CD1c-positive myeloid dendritic cell (primary cell): ENCODE results near the gene MICU1.

Experiments used
- DNase-seq: peaks from one replicate; pipeline ENCODE4 v3.0.0-alpha.2; 2016; ENCODE audit errors: extremely low spot score

MICU1 gene

DNA sequence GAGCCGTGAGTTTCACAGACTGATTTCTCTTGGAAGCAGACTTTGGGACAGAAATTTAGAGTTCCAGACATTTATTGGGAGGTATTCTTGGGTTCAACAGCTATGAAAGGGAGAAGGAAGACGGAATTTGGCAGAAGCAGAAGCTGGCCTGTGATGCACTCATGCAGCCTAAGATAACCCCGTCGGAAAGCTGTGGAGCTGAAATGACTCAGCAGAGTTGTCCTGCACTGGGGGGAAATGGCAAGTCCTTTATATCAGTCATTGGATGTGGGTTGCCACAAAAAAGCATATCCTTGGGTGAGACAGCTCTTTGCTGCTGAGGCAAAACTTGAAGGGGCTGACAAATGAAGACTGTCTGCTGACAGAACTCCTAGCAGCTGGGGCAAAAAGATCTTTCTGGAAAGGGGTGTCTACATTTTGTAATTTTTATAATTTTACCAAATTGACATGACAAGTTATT, 11.5 kb upstream of the MICU1 start:
- DNase-seq = peak; percentile 88

DNA sequence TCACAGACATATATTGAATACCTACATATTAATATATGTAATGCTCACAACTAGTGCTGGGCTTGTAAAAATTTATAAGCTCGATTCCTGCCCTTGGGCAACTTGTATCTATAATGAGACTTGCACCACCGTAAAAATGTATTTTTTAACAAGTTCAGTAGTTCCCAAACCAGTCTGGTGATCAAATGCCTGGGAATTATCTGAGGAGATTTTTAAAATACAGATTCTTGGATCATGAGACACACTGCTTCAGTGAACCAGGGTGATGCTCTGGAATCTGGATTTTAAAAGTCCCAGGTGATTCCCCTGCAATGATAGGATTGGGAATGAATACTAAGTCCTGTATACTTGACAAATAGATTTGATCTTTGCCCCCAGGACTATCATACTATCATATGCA, 4.3 kb upstream of the MICU1 start:
- DNase-seq = no peak

DNA sequence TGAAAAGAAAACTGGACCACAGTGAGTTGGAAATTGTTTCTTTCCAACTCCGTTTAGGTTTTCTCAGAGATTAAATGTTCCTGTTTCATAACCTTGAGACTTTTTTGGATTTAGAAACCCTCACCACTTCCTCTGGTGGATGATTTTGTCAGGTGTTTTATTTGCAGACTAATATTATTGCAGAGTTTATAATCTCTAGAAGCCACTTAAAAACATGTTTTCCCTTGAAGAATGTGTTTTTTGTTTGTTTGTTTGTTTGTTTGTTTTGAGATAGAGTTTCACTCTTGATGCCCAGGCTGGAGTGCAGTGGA, 520 bp upstream of the MICU1 start:
- no peak for DNase-seq

DNA sequence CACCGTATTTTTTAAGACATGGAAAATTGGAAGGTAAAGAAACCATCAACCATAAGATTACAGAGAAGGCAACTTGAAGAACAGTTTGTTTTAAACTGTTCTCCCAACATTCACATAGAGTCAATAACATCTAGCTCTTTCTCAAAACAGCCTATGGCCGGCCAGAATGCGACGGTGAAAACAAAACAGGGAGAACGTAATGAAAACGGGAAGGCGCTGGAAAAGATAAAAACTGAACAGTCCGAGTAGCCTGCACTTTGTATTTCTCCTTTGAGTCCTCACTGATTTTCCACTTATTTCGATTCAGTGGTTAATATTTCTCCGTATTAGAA, 637 bp downstream of the MICU1 start:
- DNase-seq = peak; percentile 40

DNA sequence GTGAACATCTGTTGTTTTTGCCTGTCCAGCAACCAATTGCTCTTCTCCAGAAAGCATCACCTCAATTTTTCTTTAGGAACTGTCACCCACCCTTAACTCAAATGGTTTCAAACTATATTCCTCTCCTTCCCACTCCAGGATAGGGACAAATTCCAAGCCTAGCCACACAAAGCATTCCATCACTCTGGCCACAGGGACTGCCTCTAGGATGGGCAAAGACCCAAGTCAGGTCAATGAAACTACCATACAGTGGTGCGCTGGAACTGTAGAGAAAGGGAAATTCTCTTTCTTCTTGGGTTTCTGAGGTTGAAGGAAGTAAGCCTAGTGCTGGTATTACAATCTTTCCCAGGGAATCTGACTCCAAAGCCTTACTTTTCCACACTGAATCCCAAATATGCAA, 3.6 kb downstream of the MICU1 start:
- no peak for DNase-seq

DNA sequence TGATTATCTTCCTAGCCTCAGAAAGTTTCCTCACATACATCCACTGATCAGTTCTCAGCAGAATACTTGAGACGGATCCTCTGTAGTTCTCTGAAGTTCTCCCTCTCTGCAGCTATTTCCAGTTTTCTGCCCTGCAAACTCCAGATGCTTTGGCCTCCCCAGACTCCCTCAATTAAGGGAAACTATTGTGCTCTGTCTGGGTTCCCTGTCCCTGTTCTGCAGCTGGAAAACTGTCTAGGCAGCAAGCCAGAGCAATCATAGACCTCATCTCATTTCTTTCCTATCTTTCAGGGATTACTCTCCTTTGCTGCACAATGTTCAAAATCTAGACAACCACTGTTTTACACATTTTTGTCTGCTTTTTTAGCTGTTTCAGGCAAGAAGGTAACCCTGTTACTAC, 9.2 kb downstream of the MICU1 start:
- DNase-seq = no peak

DNA sequence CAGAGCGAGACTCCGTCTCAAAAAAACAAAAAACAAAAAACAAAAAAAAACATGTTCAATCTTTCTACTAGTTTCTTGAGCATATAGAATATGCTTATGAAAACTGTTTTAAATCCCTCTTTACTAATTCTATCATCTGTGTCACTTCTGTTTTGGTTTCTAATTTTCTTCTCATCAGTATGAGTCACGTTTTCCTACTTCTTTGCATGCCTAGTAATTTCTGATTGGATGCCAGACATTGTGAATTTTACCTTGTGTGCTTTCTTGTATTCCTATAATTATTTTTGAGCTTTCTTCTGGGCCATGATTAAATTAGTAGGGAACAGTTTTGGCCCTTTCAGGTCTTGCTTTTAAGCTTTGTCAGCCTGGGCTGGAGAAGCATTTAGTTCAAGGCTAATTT, 9.9 kb downstream of the MICU1 start:
- no peak for DNase-seq

DNA sequence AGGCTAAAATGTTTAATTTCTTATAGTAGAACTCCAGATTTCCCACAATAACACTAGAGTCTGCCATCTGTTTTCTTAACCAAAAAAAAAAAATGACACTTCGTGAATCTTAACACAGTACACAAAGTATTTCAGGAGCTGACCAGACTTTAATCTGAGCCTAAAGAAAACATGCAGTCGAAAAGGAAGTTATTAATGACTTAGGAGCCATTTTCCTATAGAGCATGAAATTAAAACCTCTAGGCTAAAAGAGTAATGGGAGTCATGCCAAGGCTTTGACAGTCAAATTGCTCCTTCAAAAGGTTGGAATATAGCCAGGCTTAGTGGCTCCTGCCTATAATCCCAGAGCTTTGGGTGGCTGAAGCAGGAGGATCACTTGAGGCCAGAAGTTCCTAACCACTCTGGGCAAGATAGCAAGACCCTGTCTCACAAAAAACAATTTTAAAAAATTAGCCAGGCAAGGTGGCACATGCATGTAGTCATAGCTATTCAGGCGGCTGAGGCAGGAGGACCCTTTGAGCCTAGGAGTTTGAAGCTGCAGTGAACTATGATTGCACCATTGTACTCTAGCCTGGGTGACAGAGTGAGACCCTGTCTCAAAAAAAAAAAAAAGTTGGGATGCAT, 13.6 kb downstream of the MICU1 start:
- DNase-seq = no peak

DNA sequence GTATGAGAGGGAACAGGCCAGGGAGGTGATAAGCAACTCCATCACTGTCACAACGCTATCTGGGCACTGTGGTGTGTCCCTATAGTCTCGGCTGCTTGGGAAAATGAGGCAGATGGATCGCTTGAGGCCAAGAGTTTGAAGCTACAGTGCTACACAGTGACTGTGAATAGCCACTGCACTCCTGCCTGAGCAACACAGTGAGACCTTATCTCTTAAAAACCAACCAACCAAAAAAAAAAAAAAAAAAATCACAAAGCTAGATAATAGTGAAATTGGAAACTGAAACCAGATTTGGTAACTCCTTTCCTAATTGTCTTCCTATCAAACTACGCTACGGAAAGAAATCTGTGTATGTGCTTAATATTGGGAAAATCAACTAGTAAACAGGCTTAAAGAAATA, 14.1 kb downstream of the MICU1 start:
- DNase-seq = no peak

DNA sequence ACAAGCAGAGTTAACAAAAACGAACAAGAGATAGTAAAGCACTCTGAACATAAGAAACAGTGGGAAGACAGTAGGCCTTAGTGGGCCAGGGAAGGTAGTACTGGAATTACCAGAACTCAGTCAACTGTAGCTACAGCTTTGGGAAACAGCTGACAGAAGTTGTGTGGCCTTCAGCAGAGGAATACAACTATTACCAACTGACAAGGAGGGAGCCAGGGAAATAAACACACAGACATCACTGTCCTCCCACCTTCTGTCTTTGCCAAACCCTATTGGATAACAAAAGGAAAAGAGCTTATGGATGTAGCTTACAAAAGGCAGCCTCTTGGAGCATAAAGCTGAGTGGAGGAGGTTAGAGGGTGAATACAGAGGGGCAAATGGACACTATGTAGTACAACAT, 15.4 kb downstream of the MICU1 start:
- no peak for DNase-seq

DNA sequence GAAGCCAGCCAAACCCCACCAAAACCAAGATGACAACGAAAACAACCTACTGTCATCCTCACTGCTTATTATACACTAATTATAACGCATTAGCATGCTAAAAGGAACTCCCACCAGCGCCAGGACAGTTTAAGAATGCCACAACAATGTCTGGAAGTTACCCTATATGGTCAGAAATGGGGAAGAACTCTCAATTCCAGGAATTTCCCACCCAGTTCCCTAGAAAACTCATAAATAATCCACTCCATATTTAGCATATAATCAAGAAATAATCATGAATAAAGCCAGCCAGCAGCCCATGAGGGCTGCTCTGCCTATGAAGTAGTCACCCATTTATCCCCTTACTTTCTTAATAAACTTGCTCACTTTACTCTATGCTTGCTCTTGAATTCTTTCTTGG, 20.8 kb downstream of the MICU1 start:
- peak; percentile 51 for DNase-seq

DNA sequence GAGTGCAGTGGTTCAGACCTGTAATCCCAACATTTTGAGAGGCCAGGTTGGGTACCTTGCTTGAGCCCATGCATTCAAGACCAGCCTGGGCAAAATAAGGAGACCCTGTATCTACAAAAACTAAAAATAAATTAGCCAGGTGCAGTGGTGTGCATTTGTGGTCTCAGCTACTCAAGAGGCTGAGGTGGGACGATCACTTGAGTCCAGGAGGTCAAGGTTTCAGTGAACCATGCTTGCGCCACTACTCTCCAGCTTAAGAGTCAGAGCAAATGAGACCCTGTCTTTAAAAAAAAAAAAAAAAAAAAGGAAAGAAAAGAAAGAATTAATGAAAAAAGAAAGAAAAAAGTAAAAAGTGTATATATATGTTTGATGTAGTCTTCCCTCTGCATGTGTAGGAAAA, 24.7 kb downstream of the MICU1 start:
- DNase-seq = no peak

DNA sequence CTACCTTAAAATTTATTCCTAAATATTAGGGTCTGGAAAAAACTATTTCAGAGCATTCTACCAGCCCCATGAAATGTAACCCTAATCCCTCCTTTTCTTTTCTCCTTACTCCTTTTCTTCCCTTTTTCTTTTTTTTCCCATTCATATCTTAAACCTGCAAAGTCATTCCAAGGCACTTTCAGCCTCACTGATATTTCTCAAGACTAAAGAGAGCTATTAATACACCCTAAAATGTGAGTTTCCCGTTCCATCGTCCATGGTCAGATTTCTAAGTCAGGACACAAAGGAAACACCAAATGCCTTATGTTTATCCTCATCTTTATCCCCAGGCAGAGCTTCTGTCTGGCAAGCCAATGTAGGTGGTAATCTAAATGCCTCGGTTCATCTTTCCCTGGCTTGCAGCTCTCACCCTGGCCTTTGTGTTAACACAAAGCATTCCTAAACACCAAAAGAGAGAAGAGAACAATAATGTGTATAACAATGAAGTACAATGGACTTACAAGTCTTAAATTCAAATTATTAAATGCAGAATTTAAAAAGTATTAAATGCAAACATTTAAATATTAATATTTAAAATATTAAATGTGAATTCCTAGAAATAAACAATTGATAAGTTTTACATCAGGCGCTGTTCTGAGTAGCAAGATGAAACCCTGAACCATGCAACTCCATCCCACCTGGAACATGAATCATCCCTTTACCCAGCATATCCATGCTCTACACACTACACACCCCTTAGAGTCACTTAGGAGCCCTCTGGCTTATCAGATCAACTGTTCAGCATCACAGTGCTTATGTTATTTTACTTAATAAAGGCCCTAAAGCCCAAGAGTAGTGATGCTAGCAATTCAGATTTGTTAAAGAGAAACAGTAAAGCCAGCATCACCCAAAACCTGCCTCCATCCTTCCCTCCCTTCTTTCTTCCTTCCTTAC, 26.8 kb downstream of the MICU1 start:
- DNase-seq = no peak

DNA sequence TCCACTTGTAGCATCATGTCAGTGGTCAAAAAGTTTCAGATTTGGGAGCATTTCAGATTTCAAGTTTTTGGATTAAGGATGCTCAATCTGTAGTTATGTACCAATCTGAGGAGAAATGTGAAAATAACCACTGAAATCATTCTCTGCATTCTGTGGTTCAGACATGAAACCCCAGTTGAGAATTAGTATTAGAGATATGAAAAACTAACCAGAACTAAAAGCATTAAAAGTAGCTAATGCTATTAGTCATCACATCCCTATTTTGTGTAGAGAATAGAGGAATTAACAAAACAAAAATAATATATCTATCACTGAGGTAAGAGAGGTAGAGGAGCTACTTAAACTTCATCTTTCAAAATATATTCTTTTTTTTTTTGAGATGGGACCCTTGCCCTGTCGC, 28.0 kb downstream of the MICU1 start:
- peak; percentile 54 for DNase-seq

DNA sequence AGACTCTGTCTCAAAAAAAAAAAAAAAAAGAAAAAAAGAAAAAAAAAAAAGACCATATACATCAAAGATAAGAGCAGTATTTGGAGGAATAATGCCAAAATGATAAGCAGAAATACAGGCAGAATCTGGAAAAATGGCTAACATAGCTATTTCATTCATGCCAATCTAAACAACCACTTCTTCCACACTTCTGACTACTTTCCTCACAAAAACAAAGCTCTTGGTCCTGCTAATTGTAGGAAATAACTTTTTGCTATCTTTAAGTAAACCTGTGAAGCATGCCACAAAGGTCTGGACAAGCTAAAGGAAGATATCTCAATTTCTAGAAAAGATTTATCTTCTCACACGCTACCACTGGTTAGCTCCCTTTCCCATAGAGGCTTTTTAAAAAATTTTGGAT, 30.4 kb downstream of the MICU1 start:
- DNase-seq = no peak

DNA sequence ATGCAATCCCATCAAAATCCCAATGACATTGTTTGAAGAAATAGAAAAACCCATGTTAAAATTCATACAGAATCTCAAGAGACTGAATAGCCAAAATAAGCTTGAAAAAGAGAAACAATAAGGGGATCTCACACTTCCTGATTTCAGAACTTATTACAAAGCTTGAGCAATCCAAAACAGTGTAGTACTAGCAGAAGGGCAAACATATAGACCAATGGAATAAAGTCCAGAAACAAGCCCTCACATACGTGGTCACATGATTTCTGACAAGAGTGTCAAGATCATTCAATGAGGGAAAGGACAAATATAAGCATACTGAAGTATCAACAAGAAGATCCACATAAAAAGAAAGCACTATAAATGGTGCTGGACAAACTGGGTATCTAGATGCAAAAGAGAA, 31.9 kb downstream of the MICU1 start:
- DNase-seq = peak; percentile 61

DNA sequence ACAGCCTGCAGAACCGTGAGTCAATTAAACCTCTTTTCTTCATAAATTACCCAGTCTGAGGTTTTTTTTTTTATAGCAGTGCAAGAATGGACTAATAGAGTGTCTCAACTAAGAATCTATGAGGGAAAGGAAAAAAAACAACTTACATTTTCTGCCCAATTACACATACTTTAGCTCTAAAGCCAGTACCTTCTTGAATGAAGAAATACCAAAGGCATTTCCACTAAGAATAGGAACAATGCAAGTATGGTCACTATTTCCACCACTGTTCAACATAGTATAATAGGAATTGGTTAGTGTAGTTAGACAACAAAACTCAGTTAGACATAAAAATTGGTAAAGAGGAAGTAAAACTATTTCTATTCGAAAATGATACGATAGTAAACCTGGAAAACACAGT, 37.6 kb downstream of the MICU1 start:
- no peak for DNase-seq

DNA sequence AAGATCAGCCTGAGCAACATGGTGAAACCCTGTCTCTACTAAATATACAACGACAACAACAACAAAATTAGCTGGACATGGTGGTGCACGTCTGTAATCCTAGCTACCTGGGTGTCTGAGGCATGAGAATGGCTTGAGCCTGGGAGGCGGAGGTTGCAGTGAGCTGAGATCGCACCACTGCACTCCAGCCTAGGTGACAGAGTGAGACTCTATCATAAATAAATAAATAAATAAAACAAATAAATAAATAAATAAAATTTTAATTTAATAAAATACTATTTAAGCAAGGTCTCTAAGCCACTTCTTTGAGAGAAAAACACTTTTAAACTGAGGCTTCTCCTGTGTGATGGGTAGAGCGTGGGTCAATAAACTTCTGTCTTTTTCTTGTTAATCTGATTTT, 38.3 kb downstream of the MICU1 start:
- no peak for DNase-seq

DNA sequence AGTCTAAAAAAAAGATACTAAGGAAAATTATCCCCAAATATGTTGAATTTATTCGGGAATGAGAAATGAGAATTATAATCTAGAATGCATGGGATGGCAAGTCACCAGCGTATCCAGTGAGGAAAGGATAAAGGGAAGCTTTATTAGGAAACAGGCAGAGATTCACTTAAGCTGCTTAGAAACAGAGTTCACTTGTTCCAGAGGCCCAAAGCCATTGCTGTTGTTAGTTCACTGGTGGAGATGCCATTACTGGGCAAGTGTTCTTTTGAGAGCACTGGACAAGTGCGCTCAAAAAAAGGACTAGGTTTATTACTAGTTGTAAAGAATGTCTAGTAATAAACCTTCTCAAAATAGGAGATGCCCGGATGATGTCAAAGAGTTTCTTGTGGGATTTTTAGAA, 51.2 kb downstream of the MICU1 start:
- DNase-seq = no peak

DNA sequence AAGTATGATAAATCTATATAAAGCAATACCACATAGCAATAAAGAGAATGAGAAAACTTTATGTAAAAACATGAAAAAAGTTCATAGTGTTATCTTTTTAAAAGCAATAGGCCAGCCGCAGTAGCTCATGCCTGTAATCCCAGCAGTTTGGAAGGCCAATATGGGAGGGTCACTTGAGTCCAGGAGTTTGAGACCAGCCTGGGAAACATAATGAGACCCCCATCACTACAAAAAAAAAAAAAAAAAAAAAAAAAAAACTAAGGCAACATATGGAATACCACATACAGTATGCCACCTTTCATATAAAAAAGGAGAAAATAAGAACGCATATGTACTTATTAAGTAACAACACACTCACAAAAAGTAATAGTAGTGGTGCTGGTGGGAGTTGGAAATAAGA, 52.8 kb downstream of the MICU1 start:
- no peak for DNase-seq

DNA sequence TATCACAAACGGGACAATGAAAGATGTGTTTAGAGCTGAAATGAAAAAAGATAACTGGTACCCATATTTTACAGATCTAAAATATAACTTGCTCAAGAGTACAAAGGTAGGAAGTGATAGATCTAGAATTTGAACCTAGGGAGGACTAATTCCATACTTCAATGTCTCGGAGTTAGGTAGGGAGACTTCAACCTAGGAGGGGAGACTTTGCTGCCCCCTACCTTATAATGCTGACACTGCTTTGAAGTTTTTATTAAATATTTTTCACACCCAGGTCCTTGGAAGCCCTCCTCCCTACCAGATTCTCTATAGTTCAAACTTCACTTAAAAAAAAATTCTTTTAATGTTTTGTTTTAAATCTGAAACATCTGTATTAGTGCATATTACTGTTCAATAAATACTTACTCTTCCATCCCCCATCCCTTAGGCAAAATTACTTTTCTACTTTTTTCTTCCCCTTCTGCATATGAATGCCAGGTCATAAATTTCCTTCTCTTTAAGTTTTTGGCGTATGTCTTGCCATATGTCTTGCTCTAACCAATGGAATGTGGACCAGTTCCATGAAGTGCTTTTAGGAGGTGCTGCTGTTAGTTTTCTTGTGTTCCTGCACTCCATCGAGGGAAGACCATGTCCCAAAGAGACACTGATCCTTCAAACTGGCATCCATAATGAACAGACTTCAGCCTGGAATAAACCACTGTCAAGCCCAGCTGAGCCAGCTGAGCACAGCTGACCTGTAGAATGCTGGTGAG, 57.8 kb downstream of the MICU1 start:
- no peak for DNase-seq

DNA sequence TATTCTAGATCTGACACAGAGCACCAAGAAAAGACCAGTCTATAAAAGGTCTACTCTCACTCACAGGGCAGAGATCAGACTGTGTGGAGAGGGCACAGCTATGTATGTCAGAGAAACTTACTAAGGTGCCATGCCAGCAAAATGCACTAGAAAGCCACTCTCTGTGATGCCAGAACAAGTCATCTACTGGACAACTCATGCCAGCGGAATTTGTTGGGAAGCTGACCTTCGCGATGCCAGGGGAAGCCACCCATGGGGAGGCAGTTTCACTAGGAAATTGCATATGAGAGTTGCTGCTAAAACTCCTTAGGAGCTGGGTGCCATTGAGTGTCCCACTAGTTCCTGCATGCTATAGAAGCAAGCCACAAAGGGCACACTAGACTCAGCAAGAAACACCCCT, 58.5 kb downstream of the MICU1 start:
- no peak for DNase-seq

DNA sequence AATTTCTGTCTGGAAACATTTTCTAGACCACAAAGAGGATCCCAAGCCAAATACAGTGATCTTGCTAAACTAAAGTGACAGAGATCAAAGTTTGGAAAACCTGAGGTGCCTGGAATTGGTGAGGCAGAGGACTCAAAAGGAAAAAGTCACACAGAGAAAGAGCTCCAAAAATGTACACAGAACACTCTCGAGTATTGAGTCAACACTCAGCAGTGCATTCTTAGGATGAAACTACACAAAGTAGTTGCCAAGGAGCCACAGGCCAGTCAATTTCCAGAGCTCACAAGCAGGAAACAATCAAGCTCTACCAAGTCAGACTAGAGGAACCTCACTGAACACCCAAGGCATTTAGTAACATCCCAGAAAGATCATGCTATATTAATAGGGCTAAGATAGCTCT, 61.3 kb downstream of the MICU1 start:
- no peak for DNase-seq
